Psoas muscle (tissue), 8 donors: Measurements from ENCODE around the gene ADIPOR2. TPM values are rescaled to one million over a fixed set of nuclear protein-coding genes. Genes with fewer than 3 reads are reported as not detected.

Source experiments
- ATAC-seq, 4 donors: fragments of 200-7000 bp; cut with Tn5 transposase; one replicate each; pipeline ENCODE4 v1.9.1; 2020; ENCODE audit warnings: moderate library complexity in 3 of 4, mild to moderate bottlenecking in 2 of 4
- DNase-seq, 2 donors: peaks; one replicate each; pipeline ENCODE4 v3.0.0-alpha.2; 2020
- H3K27ac ChIP-seq: fragments of 200-600 bp; one replicate; pipeline ENCODE4 v1.8.0; 2022
- H3K27me3 ChIP-seq, 3 donors: fragments of 200-600 bp in 1 of 3; one replicate each; pipeline versions ENCODE4 v1.6.1 to v1.8.0; 2013 to 2022; ENCODE audit warnings: low read length in 2 of 3, mild to moderate bottlenecking in 2 of 3, moderate library complexity in 1 of 3; ENCODE audit not compliant: insufficient read depth in 3 of 3
- H3K36me3 ChIP-seq, 2 donors: fragments of 200-600 bp in 1 of 2; one replicate each; pipeline versions ENCODE4 v1.6.1 to v1.8.0; 2013 to 2022; ENCODE audit warnings: low read depth in 1 of 2, mild to moderate bottlenecking in 1 of 2, moderate library complexity in 1 of 2; ENCODE audit not compliant: insufficient read depth in 1 of 2
- H3K4me1 ChIP-seq: fragments of 200-600 bp; one replicate; pipeline ENCODE4 v1.8.0; 2022
- H3K4me3 ChIP-seq: fragments of 200-600 bp; one replicate; pipeline ENCODE4 v1.8.0; 2022; ENCODE audit warnings: mild to moderate bottlenecking
- H3K9me3 ChIP-seq: fragments of 200-600 bp; one replicate; pipeline ENCODE4 v1.8.0; 2022
- CTCF ChIP-seq: fragments of 200-600 bp; IDR thresholded peaks from one replicate; pipeline ENCODE4 v1.8.0; 2022; ENCODE audit warnings: antibody characterized with exemption
- WGBS, 3 donors: extraction: QIAGEN DNeasy Blood & Tissue Kit; methylation state at CpG; one replicate each; pipeline versions ENCODE4 v1.1.6 to v1.1.7; 2013; 5-methylcytosine and 5-hydroxymethylcytosine counted together
- intact Hi-C, 2 donors: fragments of 100-400 bp; cut with DNase I; formaldehyde crosslinking; loops; one replicate each; pipeline versions ENCODE4 v1.11.0 to v1.14.2; 2022
- polyA plus RNA-seq, 3 donors: library from polyadenylated mRNA; stranded (reverse); fragments of 200-250 nt; gene quantifications; one replicate each; pipeline ENCODE4 v1.2.3, GENCODE V29; 2013
- total RNA-seq, 4 donors: library from RNA; stranded (reverse); fragmentation: NEBNext Ultra II Directional in 2 of 4; extraction: Animal tissue kit (Norgen Biotek cat#: 25700) in 2 of 4; gene quantifications; one replicate each; pipeline versions ENCODE4 v1.2.1 to v1.2.4, GENCODE V29; 2021 to 2023
- donor health status: healthy with polysubstance abuse.
- donor health status: DM: no; HTN: no; CAD: no; lungs with moderate emphysema.
- donor health status: Bipolar disorder and iron deficiency.
- donor health status: healthy.
- donor health status: DM: yes; HTN: yes; CAD: no.
- donor health status: DM: no; HTN: no; CAD: no.
- donor health status: DM: no; HTN: no; CAD: no.
- donor health status: DM: yes; HTN: yes; CAD: no.

The ADIPOR2 gene
- total and polyA plus RNA-seq, 7 donors, result 28.6 to 52.1 (median 44.2) TPM

GRCh38 chr12:1697271-1697670 is 6.4 kb downstream of the ADIPOR2 start:
- Histone ChIP-seq H3K9me3 (no peaks in the 10 kb centered on the region), H3K27me3 (no peaks in the 10 kb centered on the region), H3K4me3 (no peak overlapping the region), H3K4me1 (peaks cover 50% of the 10 kb centered on the region), H3K27ac (no peak overlapping the region), H3K36me3 (no peaks in the 10 kb centered on the region)
- DNase-seq, result no peak
- intact Hi-C loops, result no loop called here
- peak in 1 of 4 donors; percentile 35 for ATAC-seq
- no peak for TF ChIP-seq CTCF
- WGBS, 3 donors, result 16 to 26% (median 19%) methylated on average over 2 of the region's 2 CpGs

DNA sequence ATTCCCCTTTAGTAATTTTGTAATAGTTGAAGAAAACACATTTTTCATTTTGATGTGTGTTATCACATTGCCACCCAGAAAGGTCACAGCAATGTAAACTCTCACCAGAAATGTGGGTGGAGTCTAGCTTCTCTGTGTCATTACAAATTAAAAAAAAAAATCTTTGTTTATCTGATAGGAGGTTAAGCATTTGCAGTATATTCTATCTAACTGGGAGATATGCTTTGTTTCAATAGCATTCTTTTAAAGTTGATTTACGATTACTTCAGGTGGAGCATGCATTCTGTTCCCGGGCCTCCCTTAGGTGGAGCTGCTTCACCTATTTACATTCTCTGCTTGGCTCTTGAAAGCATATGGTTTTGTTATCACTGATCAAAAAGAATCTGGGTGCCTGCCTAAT is 7.8 kb downstream of the ADIPOR2 start:
- no peak for ATAC-seq
- Histone ChIP-seq H3K4me1 (peaks cover 44% of the 10 kb centered on the region), H3K4me3 (no peak overlapping the region), H3K36me3 (no peaks in the 10 kb centered on the region), H3K9me3 (no peaks in the 10 kb centered on the region), H3K27me3 (no peaks in the 10 kb centered on the region), H3K27ac (no peak overlapping the region)
- 55 to 72% (median 66%) methylated on average over 2 of the region's 2 CpGs for WGBS, 3 donors
- intact Hi-C loops, result no loop called here
- no peak for DNase-seq
- TF ChIP-seq CTCF, result peak; percentile 10

DNA sequence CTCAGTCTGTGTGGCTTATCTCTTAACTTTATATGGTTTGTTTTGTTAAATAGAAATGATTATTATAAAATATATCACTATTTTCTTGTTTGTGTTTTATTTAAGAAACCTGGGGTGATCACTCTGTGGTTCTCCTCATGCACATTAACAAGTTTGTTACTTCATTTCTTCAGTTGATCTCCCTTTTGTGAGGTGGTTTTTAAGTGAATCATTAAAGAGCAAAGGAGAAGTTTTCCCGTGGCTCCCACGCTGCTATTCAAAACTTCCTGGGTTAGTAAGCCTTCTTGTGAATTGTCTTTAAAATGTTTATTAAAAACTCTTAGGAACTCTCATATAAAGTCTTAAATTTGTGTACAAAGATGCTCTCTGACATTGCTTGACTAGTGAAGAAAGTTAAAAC is 11.8 kb downstream of the ADIPOR2 start:
- WGBS, 3 donors, result 32 to 47% (median 37%) methylated on average over 2 of the region's 2 CpGs
- H3K4me3 ChIP-seq, result no peak overlapping the region
- no peak for TF ChIP-seq CTCF
- no peaks in the 10 kb centered on the region for H3K9me3 ChIP-seq
- no peaks in the 10 kb centered on the region for H3K36me3 ChIP-seq
- H3K4me1 ChIP-seq, result peaks cover 49% of the 10 kb centered on the region
- intact Hi-C loops, result no loop called here
- no peak overlapping the region for H3K27ac ChIP-seq
- H3K27me3 ChIP-seq, result no peaks in the 10 kb centered on the region
- ATAC-seq, result no peak
- no peak for DNase-seq

DNA sequence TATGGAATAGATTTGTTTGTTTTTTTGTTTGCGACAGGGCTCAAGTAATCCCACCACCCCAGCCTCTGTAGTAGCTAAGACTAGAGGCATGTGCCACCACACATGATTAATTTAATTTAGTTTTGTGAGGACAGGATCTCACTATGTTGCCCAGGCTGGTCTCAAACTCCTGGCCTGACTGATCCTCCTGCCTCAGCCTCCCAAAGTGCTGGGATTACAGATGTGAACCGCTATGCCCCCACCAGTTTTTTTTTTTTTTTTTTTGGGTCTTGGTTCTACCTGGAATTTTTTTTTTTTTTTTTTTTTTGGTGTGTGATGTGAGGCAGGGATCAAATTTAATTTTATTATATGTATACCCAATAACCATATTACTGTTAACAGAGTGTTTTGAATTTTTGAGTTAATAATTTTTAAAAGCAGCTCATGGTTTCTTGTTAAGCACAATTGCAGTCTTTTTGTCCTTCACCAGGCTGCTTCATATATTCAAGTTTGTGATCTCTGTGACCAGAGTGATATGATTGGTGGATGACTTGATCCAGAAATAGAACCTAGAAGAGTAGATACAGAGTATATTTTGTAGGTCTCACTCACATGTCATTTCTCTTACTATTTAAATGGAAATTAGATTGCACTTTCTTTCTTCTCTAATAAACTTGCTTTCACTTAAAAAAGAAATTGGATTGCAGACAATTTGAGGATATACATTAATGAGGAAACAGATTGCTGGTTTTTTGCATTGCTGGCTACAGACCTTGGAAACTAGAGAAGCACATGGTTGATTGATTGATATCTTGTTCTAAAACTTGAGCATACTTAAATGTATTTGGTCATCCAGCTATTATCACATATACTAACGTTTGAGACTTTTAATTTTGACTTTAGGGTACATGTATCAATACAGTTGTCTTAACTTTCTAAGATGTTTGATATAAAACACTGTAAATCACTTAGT is 13.2 kb downstream of the ADIPOR2 start:
- H3K4me3 ChIP-seq, result no peak overlapping the region
- H3K27me3 ChIP-seq, result no peaks in the 10 kb centered on the region
- H3K4me1 ChIP-seq, result peaks cover 50% of the 10 kb centered on the region
- H3K36me3 ChIP-seq, result no peaks in the 10 kb centered on the region
- ATAC-seq (peak in 1 of 4 donors; percentile 37), DNase-seq (no peak)
- WGBS, 3 donors, result 67 to 73% (median 73%) methylated on average over 3 of the region's 3 CpGs
- H3K27ac ChIP-seq, result no peak overlapping the region
- no peaks in the 10 kb centered on the region for H3K9me3 ChIP-seq
- intact Hi-C loops, result no loop called here
- no peak for TF ChIP-seq CTCF
